Measurements from ENCODE around the gene UBASH3A.
A peak's percentile ranks its signal among the peaks of the same experiment; 100 is the strongest.

The UBASH3A gene

GRCh38 chr21:42413500-42413899 is 9.8 kb downstream of the UBASH3A start:
- no peaks in the 10 kb centered on the region for H3K36me3 ChIP-seq (ENCODE audit: control insufficient read depth in 1 of 2, insufficient read depth in 2 of 2, low read depth in 1 of 2, low read length in 2 of 2)
- no peak overlapping the region for H3K23ac ChIP-seq (ENCODE audit: low read length in 2 of 2)
- no peak overlapping the region for H4K91ac ChIP-seq (ENCODE audit: low read length)
- H2BK5ac ChIP-seq (ENCODE audit: low read depth, low read length, poor library complexity, severe bottlenecking) = no peak overlapping the region
- WGBS = 86% methylated on average over 4 of the region's 4 CpGs
- no peak overlapping the region for H3K18ac ChIP-seq (ENCODE audit: low read depth in 1 of 2, low read length in 2 of 2)
- H3K79me1 ChIP-seq (replicated peaks; ENCODE audit: low read length, poor library complexity, severe bottlenecking) = no peaks in the 10 kb centered on the region
- H2AK5ac ChIP-seq (ENCODE audit: low read length, severe bottlenecking) = no peak overlapping the region
- H2BK12ac ChIP-seq (ENCODE audit: low read length in 2 of 2) = no peak overlapping the region
- peaks cover 8 to 60% of the 10 kb centered on the region in 2 experiments for H3K27me3 ChIP-seq (ENCODE audit: control insufficient read depth in 1 of 2, insufficient read depth in 1 of 2, low read length in 2 of 2)
- no peak overlapping the region for H3K4ac ChIP-seq (ENCODE audit: low read depth in 1 of 2, low read length in 2 of 2)
- no peak for DNase-seq
- no peak overlapping the region for H3K14ac ChIP-seq (ENCODE audit: low read length in 2 of 2)
- no peak overlapping the region for H2BK15ac ChIP-seq (ENCODE audit: low read depth, poor library complexity, severe bottlenecking)
- no peak overlapping the region for H3K4me2 ChIP-seq (ENCODE audit: low read length, poor library complexity, severe bottlenecking)
- H3K27ac ChIP-seq (ENCODE audit: low read length, poor library complexity, severe bottlenecking) = no peak overlapping the region
- no peak overlapping the region for H2AFZ ChIP-seq (ENCODE audit: low read depth, low read length)
- no peak overlapping the region for H4K8ac ChIP-seq (ENCODE audit: low read length)
- H3K4me3 ChIP-seq (ENCODE audit: insufficient read depth in 1 of 2, low read depth in 1 of 2, low read length in 2 of 2) = no peak overlapping the region
- no peaks in the 10 kb centered on the region for H3K9me3 ChIP-seq (ENCODE audit: control insufficient read depth, low read length)
- H2BK120ac ChIP-seq (ENCODE audit: low read depth, low read length) = no peak overlapping the region
- peaks cover 23% of the 10 kb centered on the region for H3K4me1 ChIP-seq (ENCODE audit: control insufficient read depth, insufficient read depth, low read depth, low read length)
- H3K9ac ChIP-seq (ENCODE audit: low read length) = no peak overlapping the region

GRCh38 chr21:42414066-42414465 is 10.4 kb downstream of the UBASH3A start:
- Histone ChIP-seq H3K4ac (ENCODE audit: low read depth in 1 of 2, low read length in 2 of 2) (no peak overlapping the region), H2BK12ac (ENCODE audit: low read length in 2 of 2) (no peak overlapping the region), H3K18ac (ENCODE audit: low read depth in 1 of 2, low read length in 2 of 2) (no peak overlapping the region), H3K79me1 (replicated peaks; ENCODE audit: low read length, poor library complexity, severe bottlenecking) (no peaks in the 10 kb centered on the region), H3K4me1 (ENCODE audit: control insufficient read depth, insufficient read depth, low read depth, low read length) (peaks cover 23% of the 10 kb centered on the region), H2AFZ (ENCODE audit: low read depth, low read length) (no peak overlapping the region), H3K36me3 (ENCODE audit: control insufficient read depth in 1 of 2, insufficient read depth in 2 of 2, low read depth in 1 of 2, low read length in 2 of 2) (no peaks in the 10 kb centered on the region), H2AK5ac (ENCODE audit: low read length, severe bottlenecking) (no peak overlapping the region), H3K9me3 (ENCODE audit: control insufficient read depth, low read length) (peaks cover 3% of the 10 kb centered on the region), H3K4me2 (ENCODE audit: low read length, poor library complexity, severe bottlenecking) (no peak overlapping the region), H4K91ac (ENCODE audit: low read length) (no peak overlapping the region), H4K8ac (ENCODE audit: low read length) (no peak overlapping the region), H2BK15ac (ENCODE audit: low read depth, poor library complexity, severe bottlenecking) (no peak overlapping the region), H3K14ac (ENCODE audit: low read length in 2 of 2) (no peak overlapping the region), H3K27me3 (ENCODE audit: control insufficient read depth in 1 of 2, insufficient read depth in 1 of 2, low read length in 2 of 2) (peaks cover 8 to 58% of the 10 kb centered on the region in 2 experiments), H3K23ac (ENCODE audit: low read length in 2 of 2) (no peak overlapping the region), H2BK120ac (ENCODE audit: low read depth, low read length) (no peak overlapping the region), H3K27ac (ENCODE audit: low read length, poor library complexity, severe bottlenecking) (no peak overlapping the region), H3K4me3 (ENCODE audit: insufficient read depth in 1 of 2, low read depth in 1 of 2, low read length in 2 of 2) (no peak overlapping the region), H2BK5ac (ENCODE audit: low read depth, low read length, poor library complexity, severe bottlenecking) (no peak overlapping the region), H3K9ac (ENCODE audit: low read length) (no peak overlapping the region)
- no peak for DNase-seq
- WGBS = 88% methylated on average over 8 of the region's 8 CpGs

DNA sequence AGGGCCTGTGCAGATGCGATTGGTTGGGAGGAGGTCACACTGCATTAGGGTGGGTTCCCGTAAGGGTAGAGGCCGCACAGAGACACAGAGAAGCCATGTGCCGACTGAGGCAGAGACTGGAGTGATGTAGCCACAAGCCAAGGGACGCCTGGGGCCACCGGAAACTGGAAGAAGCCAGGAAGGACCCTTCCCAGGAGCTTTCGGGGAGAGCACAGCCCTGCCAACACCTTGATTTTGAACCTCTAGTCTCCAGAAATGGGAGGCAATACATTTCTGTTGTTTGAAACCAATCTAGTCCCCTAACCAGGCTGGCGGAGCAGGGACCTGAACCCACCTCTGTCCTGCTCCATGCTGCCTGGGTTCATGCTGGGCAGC is 10.8 kb downstream of the UBASH3A start:
- Histone ChIP-seq H4K91ac (ENCODE audit: low read length) (no peak overlapping the region), H3K27ac (ENCODE audit: low read length, poor library complexity, severe bottlenecking) (no peak overlapping the region), H2BK120ac (ENCODE audit: low read depth, low read length) (no peak overlapping the region), H3K4me3 (ENCODE audit: insufficient read depth in 1 of 2, low read depth in 1 of 2, low read length in 2 of 2) (no peak overlapping the region), H2BK5ac (ENCODE audit: low read depth, low read length, poor library complexity, severe bottlenecking) (no peak overlapping the region), H3K4me2 (ENCODE audit: low read length, poor library complexity, severe bottlenecking) (no peak overlapping the region), H3K79me1 (replicated peaks; ENCODE audit: low read length, poor library complexity, severe bottlenecking) (no peaks in the 10 kb centered on the region), H2AK5ac (ENCODE audit: low read length, severe bottlenecking) (no peak overlapping the region), H2BK15ac (ENCODE audit: low read depth, poor library complexity, severe bottlenecking) (no peak overlapping the region), H3K23ac (ENCODE audit: low read length in 2 of 2) (no peak overlapping the region), H3K9me3 (ENCODE audit: control insufficient read depth, low read length) (peaks cover 6% of the 10 kb centered on the region), H3K4ac (ENCODE audit: low read depth in 1 of 2, low read length in 2 of 2) (no peak overlapping the region), H3K4me1 (ENCODE audit: control insufficient read depth, insufficient read depth, low read depth, low read length) (peaks cover 23% of the 10 kb centered on the region), H4K8ac (ENCODE audit: low read length) (no peak overlapping the region), H3K9ac (ENCODE audit: low read length) (no peak overlapping the region), H2BK12ac (ENCODE audit: low read length in 2 of 2) (no peak overlapping the region), H3K18ac (ENCODE audit: low read depth in 1 of 2, low read length in 2 of 2) (no peak overlapping the region), H3K36me3 (ENCODE audit: control insufficient read depth in 1 of 2, insufficient read depth in 2 of 2, low read depth in 1 of 2, low read length in 2 of 2) (no peaks in the 10 kb centered on the region), H3K14ac (ENCODE audit: low read length in 2 of 2) (no peak overlapping the region), H3K27me3 (ENCODE audit: control insufficient read depth in 1 of 2, insufficient read depth in 1 of 2, low read length in 2 of 2) (peaks cover 4 to 57% of the 10 kb centered on the region in 2 experiments), H2AFZ (ENCODE audit: low read depth, low read length) (no peak overlapping the region)
- WGBS = 89% methylated on average over 8 of the region's 8 CpGs
- DNase-seq = no peak

GRCh38 chr21:42414928-42415769 is 11.4 kb downstream of the UBASH3A start:
- Histone ChIP-seq H3K4me2 (ENCODE audit: low read length, poor library complexity, severe bottlenecking) (no peak overlapping the region), H3K14ac (ENCODE audit: low read length in 2 of 2) (no peak overlapping the region), H3K27me3 (ENCODE audit: control insufficient read depth in 1 of 2, insufficient read depth in 1 of 2, low read length in 2 of 2) (peaks cover 3 to 56% of the 10 kb centered on the region in 2 experiments), H2BK15ac (ENCODE audit: low read depth, poor library complexity, severe bottlenecking) (no peak overlapping the region), H2BK120ac (ENCODE audit: low read depth, low read length) (no peak overlapping the region), H3K27ac (ENCODE audit: low read length, poor library complexity, severe bottlenecking) (no peak overlapping the region), H3K4me1 (ENCODE audit: control insufficient read depth, insufficient read depth, low read depth, low read length) (peaks cover 23% of the 10 kb centered on the region), H2AFZ (ENCODE audit: low read depth, low read length) (no peak overlapping the region), H4K8ac (ENCODE audit: low read length) (no peak overlapping the region), H3K9me3 (ENCODE audit: control insufficient read depth, low read length) (peaks cover 11% of the 10 kb centered on the region), H3K9ac (ENCODE audit: low read length) (no peak overlapping the region), H3K18ac (ENCODE audit: low read depth in 1 of 2, low read length in 2 of 2) (no peak overlapping the region), H3K23ac (ENCODE audit: low read length in 2 of 2) (no peak overlapping the region), H4K91ac (ENCODE audit: low read length) (no peak overlapping the region), H3K4me3 (ENCODE audit: insufficient read depth in 1 of 2, low read depth in 1 of 2, low read length in 2 of 2) (no peak overlapping the region), H2BK12ac (ENCODE audit: low read length in 2 of 2) (no peak overlapping the region), H2BK5ac (ENCODE audit: low read depth, low read length, poor library complexity, severe bottlenecking) (no peak overlapping the region), H2AK5ac (ENCODE audit: low read length, severe bottlenecking) (no peak overlapping the region), H3K4ac (ENCODE audit: low read depth in 1 of 2, low read length in 2 of 2) (no peak overlapping the region), H3K79me1 (replicated peaks; ENCODE audit: low read length, poor library complexity, severe bottlenecking) (no peaks in the 10 kb centered on the region), H3K36me3 (ENCODE audit: control insufficient read depth in 1 of 2, insufficient read depth in 2 of 2, low read depth in 1 of 2, low read length in 2 of 2) (no peaks in the 10 kb centered on the region)
- DNase-seq = peak; percentile 66
- 64% methylated on average over 27 of the region's 27 CpGs for WGBS
